Measurements from ENCODE around the gene RBPJL.
"Not testable (repeated sequence)": the region's sequence is repeated elsewhere in the genome, so short reads cannot be mapped to it uniquely, and the experiment has no call there.

RBPJL gene

DNA sequence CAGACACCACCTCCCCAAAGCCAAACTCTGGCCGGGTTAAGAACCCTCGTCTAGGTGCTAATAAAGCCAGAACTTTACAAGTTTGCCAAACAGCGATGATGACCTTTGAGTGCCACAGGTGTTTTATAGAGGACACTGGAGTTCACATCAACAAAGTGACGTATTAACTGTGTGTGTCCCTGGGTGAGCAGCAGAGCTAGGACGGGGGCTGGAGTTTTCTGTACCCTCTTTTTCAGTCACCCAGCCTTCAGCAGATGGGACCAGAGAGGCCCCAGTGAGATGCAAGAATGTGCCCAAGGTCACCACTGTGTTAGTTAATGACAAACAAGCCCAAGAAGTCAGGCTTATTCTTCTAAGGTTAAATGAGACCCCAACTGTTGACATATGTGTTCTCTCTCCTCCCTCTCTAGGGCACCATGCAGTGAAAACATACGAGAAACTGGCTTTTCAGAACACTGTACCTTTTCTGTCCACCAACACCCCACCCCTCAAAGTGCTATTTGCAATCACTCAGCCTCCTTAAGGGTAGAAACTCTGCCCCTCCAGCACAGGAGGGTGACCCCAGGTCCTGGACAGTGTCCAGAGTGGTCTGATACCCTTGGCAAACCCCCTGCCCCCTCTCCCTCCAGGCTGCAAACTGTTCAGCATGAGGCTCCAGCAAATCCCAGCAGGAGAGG lies 36.4 kb downstream of the RBPJL start:
- no peak for DNase-seq (ENCODE audit: low read depth)

DNA sequence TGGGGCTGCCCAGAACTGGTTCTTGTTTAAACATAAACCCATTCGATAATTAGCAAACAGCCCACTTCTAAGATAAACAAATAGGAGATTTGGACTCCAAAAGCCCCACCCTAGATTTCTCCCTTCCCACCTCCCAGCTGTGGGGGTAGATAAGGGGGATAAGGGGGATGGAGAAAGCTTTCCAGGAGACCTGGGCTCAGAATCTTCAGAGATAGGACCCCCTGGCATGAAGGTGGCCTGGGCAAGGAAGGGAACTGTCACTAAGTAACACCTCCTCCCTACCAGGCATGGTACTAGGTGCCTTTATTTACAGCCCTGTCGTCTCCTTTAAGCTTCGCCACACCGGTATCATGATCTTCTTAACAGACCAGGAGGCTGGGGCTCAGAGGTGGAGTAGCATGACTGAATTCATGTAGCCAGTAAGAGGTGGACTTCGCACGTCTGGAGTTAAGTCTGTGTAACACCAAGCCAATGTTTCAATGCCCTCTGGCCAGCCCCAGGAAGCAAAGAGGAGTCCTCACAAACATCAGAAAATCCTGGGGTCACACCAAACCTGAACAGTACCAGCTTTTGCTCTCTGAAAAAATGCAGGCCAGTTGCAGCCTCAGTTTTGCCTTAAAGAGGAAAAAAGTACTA lies 37.0 kb downstream of the RBPJL start:
- no peak for DNase-seq (ENCODE audit: low read depth)

DNA sequence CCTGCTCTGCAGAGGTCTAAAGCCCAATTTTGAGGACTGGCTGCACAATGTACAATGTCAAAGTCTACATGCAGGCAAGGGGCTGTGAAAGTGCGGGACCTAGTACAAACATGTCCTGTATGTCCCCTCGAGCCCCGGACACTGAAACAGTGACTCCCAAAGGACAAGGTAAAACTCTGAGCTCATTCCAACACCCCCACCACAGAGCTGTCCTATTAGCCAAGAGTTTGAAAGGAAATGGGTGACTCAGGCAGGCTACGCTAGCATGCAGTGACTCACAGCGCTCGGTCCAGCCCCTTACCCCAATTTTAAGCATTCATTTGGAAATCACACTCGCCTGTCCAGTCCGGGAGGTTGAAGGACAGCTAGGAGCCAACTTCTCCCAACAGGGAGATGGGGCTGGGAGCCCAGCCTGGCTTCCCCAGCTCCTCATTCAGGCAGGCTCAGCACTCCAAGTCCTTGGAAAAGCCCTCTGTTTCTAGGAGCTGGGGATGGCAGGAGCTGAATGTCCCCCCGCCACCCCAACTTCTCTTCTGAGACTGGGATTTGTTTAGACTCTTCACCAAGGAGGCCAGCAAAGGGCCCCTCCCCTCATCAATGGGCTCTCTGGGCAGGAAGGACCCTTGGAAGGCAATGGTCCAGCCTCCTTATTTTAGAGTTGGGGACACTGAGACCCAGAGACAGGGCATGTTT lies 37.7 kb downstream of the RBPJL start:
- DNase-seq (ENCODE audit: low read depth): peak; percentile 95

- DNase-seq (ENCODE audit: low read depth): peak; percentile 36
Measured at GRCh38 chr20:45345104-45345936, 38.7 kb downstream of the RBPJL start.

GRCh38 chr20:45346291-45346718 lies 39.7 kb downstream of the RBPJL start:
- no peak for DNase-seq (ENCODE audit: low read depth)

- peak; percentile 66 for DNase-seq (ENCODE audit: low read depth)
Measured at GRCh38 chr20:45346851-45347250, 40.2 kb downstream of the RBPJL start.

GRCh38 chr20:45347297-45347935 lies 40.8 kb downstream of the RBPJL start:
- DNase-seq (ENCODE audit: low read depth): peak; percentile 38

GRCh38 chr20:45347936-45348778 lies 41.5 kb downstream of the RBPJL start, which contains the start of gene SDC4:
TSS of gene SDC4 (minus strand) at chr20:45348424. CDS start at chr20:45348384, 40 bp downstream.
- DNase-seq (ENCODE audit: low read depth): peak; percentile 71

DNA sequence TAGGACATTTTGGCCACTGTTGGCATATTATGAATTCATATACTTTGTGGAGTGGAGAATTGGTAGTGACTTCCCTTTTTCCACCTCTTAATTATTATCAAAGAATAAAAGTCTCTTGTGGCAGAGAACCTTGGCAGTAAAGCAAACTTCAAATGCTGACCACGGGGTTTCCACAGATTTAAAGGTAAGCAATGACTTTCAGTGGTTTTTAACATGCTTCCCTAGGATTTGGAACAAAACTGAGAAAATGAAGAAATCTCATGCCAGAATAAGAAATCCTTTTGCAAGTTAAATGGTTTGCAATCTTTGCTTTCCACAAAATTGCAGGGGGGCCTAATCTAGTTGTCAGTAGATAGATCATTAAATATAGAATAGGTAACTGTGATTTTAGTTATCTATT lies 43.6 kb downstream of the RBPJL start:
- no peak for DNase-seq (ENCODE audit: low read depth)

DNA sequence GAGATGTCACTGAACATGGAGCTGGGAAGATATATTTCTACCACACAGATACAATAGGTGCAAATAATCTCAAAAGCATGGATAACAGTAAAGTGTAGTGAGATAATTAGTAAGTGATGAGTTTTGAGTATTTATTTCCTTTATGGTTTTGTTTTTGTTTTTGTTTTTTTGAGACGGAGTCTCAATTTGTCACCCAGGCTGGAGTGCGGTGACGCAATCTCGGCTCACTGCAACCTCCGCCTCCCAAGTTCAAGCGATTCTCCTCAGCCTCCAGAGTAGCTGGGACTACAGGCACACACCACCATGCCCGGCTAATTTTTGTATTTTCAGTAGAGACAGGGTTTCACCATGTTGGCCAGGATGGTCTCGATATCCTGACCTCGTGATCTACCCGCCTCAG lies 44.2 kb downstream of the RBPJL start:
- not testable (repeated sequence) for DNase-seq (ENCODE audit: low read depth)

DNA sequence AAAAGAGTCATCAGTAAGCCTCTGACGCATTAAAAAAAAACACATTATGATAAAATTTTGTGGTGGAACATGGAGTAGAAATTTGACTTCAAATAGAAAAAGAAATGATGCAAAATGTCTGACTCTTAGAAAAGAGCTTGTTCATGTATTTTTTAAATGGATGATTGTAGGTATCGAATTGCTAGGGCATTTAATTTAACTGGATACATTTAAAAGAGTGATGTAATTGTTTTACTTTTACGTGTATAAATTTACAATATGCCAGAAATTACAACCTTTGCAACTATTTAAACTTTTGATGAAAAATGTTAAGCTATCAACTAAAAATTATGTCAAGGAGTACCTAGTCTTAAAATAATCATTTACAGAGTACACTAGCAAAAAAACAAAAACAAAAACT lies 46.1 kb downstream of the RBPJL start:
- DNase-seq (ENCODE audit: low read depth): no peak

GRCh38 chr20:45353746-45354145 lies 47.1 kb downstream of the RBPJL start:
- DNase-seq (ENCODE audit: low read depth): no peak

DNA sequence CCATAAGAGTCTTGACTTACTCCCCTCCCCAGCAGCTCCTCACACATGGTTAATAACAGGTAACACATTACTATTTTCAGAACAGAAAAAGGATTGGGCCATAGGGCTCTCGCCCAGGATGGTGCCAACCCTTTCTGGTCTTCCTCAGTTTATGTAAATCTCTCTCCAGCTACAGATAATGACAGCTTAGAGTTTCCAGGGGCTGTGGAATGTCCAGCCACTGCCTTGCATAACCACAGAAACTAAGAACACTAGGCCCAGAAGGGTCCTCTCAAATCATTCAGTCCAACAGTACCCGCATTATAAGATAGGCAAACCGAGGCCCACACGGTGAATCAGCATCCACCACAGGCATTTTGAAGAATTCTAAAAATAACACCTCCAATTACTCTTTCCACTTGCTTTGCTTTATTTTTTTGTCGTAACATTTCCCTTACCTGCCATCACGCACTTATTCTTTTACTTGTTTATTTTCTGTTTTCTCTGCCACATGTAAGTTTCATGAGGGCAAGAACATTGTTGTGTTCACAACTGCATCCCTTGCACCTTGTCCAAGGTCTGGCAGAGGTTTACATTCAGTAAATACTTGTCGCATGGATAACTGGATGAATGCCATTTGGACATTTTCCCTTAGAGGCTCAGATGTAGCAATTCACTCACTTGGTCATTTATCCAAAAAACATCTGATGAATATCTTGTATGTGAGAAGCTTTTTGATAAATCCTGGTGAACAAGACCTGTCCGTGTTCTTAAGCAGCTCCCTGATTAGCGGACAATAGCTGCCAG lies 48.0 kb downstream of the RBPJL start:
- peak; percentile 58 for DNase-seq (ENCODE audit: low read depth)

DNA sequence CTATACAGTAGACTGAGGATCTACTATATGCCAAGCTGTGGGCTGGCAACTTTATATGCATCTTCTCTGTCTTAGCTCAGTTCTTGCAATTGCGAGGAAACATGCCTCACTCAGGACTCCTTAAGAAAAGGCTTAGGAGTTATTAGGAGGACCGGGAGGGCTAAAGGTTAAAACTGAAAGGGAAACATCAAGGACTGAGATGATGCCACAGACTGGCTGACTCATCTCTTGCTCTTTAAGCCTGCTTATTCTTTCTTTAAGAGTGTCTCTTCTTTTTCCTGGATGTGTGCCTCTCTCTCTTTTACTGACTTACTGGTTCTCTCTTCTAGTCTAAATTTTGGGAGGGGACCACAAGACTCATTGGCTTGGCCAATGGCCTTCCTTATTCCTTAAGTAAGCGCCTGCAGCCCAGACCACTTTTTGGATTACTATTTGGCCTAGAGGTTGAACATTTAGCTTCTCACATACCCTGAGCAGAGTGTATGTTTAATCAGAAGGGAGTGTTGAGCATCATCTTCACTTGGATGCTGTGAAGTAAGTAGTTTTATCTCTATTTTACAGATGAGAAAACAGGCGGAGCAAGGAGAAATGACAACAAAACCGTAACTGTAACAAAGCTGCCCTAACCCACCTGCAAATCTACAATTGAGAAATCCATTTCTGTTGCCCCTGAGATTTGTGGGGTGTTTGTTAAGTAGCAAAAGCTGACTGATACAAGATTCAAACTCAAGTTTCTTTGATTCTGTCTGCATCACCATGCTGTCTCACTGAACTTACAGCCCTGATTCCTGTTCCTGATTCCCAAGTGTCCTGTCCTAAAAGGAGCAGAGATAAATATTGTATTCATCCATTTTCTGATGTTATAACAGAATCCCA lies 48.8 kb downstream of the RBPJL start:
- DNase-seq (ENCODE audit: low read depth): peak; percentile 84

GRCh38 chr20:45358282-45359068 lies 51.8 kb downstream of the RBPJL start:
- peak; percentile 90 for DNase-seq (ENCODE audit: low read depth)

GRCh38 chr20:45359069-45359405 lies 52.4 kb downstream of the RBPJL start:
- peak; percentile 66 for DNase-seq (ENCODE audit: low read depth)

DNA sequence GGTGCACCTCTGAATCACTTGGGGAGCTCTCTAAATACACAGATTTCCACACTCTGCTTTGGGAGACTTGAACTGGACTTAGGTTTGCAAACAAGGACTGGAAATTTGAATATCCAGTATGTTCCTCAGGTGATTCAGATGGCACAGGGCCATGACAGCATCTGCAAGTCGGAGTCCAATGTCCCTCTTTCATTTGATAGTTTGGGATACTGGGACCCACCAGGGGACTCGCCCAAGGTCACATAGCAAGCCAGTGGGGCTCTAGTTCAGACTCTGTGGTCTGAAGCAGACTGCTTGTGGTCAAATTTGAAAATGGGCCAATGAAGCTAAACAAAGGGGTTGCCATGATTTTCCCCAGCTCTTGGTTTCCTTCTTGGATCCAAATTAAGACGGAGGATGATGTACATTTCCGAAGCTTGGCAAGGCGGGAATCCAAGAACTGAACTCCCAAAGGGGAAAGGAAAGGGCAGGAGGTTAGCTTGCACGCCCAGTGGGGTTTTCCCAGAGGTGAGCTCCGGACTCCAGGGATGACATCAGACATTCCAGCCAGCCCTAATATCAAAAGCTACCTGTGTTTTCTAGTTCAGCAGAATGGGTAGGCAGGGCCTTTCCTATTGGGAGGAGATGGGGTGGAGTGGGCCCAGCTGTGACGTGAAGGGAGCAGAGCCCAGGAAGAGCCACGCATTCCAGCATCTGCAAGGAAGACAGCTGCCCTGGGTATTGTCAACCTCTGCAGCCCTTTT lies 52.9 kb downstream of the RBPJL start:
- DNase-seq (ENCODE audit: low read depth): peak; percentile 54

DNA sequence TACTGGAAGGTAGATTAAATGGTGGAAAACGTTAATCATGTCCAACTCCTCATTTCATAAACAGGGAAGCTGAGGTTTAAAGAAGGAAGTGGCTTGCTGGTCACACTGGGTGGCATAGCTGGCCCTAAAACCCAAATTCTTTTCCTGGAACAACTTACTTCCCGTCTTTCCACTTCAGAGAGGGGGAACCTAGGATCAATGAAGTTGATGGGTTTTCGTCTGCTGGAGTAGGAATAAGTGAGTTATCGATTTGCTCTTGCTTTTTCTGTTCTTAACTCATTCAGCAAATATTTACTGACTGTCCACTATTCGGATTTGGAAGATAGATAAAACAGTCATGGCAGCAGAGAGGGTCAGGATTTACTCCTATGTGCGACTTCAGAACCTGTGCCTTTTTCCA lies 55.2 kb downstream of the RBPJL start:
- no peak for DNase-seq (ENCODE audit: low read depth)
